NB4 (cell line): ENCODE results near the gene CADM1.

ENCODE experiments used
- POLR2A ChIP-seq: IDR thresholded peaks from 2 replicates; pipeline ENCODE4 v1.6.1; 2011; ENCODE audit warnings: mild to moderate bottlenecking; ENCODE audit not compliant: insufficient read length; ENCODE audit errors: extremely low read depth
- TF ChIP-seq, protein P1 (sequence below): IDR thresholded peaks from one replicate; pipeline ENCODE4 v1.5.1; 2012; ENCODE audit warnings: low read depth, low read length

DNA sequence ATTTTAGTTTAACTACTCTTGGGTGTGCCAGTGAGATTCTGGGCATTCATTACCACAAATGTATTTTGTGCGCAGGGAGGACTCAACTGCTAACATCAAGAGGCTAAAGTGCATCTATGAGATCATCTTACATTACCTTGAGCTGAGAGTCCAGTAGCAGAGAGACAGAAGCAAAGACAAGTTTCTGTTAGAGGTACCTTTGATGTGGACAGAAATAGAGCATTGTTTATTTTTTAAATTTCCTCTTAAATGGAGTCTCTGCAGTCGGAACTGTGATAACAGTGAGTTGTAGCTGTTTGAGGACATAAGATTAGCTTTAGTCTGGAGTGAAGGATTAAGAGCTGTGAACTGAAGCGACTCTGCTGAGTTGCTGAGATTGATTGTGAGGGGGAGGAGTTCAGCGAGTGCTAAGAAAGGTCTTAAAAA is 297.0 kb downstream of the CADM1 start:
- TF ChIP-seq POLR2A = no peak
- TF ChIP-seq, protein P1, sequence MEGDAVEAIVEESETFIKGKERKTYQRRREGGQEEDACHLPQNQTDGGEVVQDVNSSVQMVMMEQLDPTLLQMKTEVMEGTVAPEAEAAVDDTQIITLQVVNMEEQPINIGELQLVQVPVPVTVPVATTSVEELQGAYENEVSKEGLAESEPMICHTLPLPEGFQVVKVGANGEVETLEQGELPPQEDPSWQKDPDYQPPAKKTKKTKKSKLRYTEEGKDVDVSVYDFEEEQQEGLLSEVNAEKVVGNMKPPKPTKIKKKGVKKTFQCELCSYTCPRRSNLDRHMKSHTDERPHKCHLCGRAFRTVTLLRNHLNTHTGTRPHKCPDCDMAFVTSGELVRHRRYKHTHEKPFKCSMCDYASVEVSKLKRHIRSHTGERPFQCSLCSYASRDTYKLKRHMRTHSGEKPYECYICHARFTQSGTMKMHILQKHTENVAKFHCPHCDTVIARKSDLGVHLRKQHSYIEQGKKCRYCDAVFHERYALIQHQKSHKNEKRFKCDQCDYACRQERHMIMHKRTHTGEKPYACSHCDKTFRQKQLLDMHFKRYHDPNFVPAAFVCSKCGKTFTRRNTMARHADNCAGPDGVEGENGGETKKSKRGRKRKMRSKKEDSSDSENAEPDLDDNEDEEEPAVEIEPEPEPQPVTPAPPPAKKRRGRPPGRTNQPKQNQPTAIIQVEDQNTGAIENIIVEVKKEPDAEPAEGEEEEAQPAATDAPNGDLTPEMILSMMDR = no peak
